Measurements from ENCODE around the gene SPN. TPM values are rescaled to one million over a fixed set of nuclear protein-coding genes. Genes with fewer than 3 reads are reported as not detected.
"Not testable (repeated sequence)": the region's sequence is repeated elsewhere in the genome, so short reads cannot be mapped to it uniquely, and the experiment has no call there.

The SPN gene
- total and polyA plus RNA-seq, 5 donors, result 1.3 to 3.4 (median 2.6) TPM

DNA sequence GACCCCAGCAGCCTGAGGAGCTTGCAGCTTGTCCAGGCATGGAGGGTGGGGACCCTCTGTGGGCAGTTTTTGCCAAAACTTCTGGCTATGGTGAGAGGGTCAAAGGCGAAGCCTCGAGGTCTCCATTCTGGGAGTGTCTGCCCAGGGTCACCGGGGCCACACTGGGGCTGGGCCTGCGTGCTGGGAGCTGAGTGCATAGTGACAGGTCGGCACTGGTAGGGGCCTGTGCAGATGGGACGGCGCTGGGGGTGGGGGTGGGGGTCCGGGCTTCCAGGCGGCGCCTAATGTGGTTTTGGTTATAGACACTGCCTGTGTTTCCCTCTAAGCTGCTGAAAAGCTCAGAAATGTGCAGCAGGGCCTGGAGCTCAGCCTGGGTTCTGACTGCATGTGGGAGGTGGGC, 34.3 kb upstream of the SPN start:
- 70% methylated on average over 4 of the region's 10 CpGs for WGBS
- intact Hi-C loops (cut with DNase I), result not testable (repeated sequence)

DNA sequence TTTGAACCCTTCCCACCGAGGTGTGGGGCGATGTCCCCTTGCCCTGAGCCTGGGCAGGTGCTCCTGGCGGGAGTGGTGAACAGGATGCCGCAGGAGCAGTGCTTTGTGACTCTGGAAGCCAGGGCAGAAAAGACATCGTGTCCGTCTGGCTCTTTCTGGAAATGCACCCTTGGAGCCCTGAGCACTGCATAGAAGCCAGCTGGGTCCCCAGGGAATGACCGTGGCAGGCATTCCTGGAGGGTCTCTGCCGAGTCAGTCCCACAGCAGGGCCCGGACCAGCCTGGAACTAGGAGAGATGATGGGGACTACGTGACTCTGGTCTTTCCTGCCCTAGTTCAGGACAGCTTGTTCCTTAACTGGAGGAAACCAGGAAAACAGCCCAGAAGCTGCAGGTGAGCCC, 33.7 kb upstream of the SPN start:
- H3K9me3 ChIP-seq (ENCODE audit: control insufficient read depth, low read length); DNase-seq; H3K27ac ChIP-seq (ENCODE audit: low read length); intact Hi-C loops (cut with DNase I); H3K27me3 ChIP-seq (ENCODE audit: control insufficient read depth, insufficient read depth); H3K4me3 ChIP-seq (ENCODE audit: low read length); H3K4me1 ChIP-seq (ENCODE audit: control insufficient read depth, insufficient read depth, low read length): not testable (repeated sequence)
- 71% methylated on average over 10 of the region's 10 CpGs for WGBS
- ATAC-seq, result peak; percentile 23 to 34

More for the DNA sequence above, 34.3 kb upstream of the SPN start:
- H3K4me1 ChIP-seq (ENCODE audit: control insufficient read depth, insufficient read depth, low read length); H3K9me3 ChIP-seq (ENCODE audit: control insufficient read depth, low read length); H3K4me3 ChIP-seq (ENCODE audit: low read length); H3K27me3 ChIP-seq (ENCODE audit: control insufficient read depth, insufficient read depth); DNase-seq; H3K27ac ChIP-seq (ENCODE audit: low read length): not testable (repeated sequence)
- ATAC-seq, result peak in 1 of 2 donors; percentile 28

DNA sequence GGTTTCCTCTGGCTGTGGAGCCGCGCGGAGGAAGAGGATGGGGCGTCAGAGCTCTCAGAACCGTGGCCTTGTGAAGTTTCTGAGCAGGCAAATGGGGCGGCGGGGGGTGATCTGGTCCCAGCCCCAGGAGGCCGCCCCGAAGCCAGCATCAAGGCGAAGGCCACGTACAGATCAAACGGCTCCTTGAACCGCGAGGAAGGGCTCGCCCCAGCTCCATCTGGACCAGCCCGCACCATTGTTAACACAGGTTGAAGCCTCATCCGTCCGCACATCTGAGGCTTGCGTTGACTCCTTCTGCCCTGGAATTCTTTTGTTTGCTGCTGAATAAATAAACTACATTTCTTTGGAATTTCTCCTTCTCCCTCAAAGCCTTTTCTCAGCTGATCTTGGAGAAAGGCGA, 31.4 kb upstream of the SPN start:
- H3K27ac ChIP-seq (ENCODE audit: low read length); ATAC-seq; H3K27me3 ChIP-seq (ENCODE audit: control insufficient read depth, insufficient read depth); H3K9me3 ChIP-seq (ENCODE audit: control insufficient read depth, low read length); intact Hi-C loops (cut with DNase I); DNase-seq; H3K4me1 ChIP-seq (ENCODE audit: control insufficient read depth, insufficient read depth, low read length); H3K4me3 ChIP-seq (ENCODE audit: low read length): not testable (repeated sequence)
- 57% methylated on average over 20 of the region's 20 CpGs for WGBS

DNA sequence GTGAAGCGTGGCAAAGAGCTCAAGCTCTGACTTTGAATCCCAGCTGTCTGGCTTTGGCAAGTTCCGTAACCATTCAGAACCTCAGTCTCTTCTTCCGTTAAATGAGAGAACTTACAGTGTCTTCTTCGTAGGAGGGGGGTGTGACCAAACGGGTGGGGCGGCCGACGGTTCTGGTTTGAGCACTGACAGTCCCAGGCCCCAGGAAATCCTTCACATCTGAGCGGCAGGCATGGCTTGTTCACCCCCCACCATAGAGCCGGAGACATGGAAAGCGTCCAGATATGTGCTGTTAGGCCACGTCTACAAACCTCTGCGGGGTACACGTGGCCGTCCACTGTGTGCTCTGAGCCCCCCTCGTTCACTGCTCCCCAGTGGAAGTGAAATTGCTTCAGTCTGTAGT, 27.1 kb upstream of the SPN start:
- H3K4me1 ChIP-seq (ENCODE audit: control insufficient read depth, insufficient read depth, low read length); H3K27me3 ChIP-seq (ENCODE audit: control insufficient read depth, insufficient read depth); H3K9me3 ChIP-seq (ENCODE audit: control insufficient read depth, low read length); H3K4me3 ChIP-seq (ENCODE audit: low read length); H3K27ac ChIP-seq (ENCODE audit: low read length); DNase-seq; intact Hi-C loops (cut with DNase I): not testable (repeated sequence)
- ATAC-seq, result peak in 1 of 2 donors; percentile 14
- WGBS, result 78% methylated on average over 15 of the region's 16 CpGs

DNA sequence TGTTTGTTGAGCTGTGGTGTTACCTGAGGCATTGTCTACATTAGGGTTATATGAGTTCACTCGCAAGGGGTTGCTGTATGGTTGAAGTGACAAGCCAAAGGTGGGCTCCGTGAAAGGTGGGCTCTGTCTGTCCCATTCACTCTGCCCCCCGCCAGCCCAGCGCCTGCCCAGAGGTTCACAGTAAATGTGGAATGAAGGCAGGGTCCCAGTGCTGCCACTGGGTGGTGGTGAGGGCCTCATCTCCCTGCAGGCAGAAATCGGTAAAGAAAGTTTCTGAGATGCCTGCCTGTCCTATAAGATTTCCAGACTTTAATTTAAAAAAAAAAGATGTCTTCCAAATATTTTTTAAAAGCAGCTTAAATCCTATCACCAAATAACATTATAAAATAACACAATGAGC, 26.7 kb upstream of the SPN start:
- H3K9me3 ChIP-seq (ENCODE audit: control insufficient read depth, low read length); H3K27ac ChIP-seq (ENCODE audit: low read length); DNase-seq; H3K4me3 ChIP-seq (ENCODE audit: low read length); H3K4me1 ChIP-seq (ENCODE audit: control insufficient read depth, insufficient read depth, low read length); H3K27me3 ChIP-seq (ENCODE audit: control insufficient read depth, insufficient read depth); intact Hi-C loops (cut with DNase I): not testable (repeated sequence)
- ATAC-seq, result peak in 1 of 2 donors; percentile 18
- 10% methylated on average over 1 of the region's 5 CpGs for WGBS

DNA sequence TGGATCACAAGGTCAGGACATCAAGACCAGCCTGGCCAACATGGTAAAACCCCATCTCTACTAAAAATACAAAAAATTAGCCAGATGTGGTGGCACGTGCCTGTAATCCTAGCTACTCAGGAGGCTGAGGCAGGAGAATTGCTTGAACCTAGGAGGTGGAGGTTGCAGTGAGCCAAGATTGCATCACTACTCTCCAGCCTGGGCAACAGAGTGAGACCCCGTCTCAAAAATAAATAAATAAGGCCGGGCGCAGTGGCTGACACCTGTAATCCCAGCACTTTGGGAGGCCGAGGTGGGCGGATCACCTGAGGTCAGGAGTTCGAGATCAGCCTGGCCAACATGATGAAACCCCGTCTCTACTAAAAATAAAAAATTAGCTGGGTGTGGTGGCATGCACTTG, 24.3 kb upstream of the SPN start:
- H3K27me3 ChIP-seq (ENCODE audit: control insufficient read depth, insufficient read depth); H3K4me1 ChIP-seq (ENCODE audit: control insufficient read depth, insufficient read depth, low read length); ATAC-seq; H3K27ac ChIP-seq (ENCODE audit: low read length); H3K4me3 ChIP-seq (ENCODE audit: low read length); intact Hi-C loops (cut with DNase I); H3K9me3 ChIP-seq (ENCODE audit: control insufficient read depth, low read length); DNase-seq: not testable (repeated sequence)
- WGBS, result 95% methylated on average over 8 of the region's 8 CpGs

DNA sequence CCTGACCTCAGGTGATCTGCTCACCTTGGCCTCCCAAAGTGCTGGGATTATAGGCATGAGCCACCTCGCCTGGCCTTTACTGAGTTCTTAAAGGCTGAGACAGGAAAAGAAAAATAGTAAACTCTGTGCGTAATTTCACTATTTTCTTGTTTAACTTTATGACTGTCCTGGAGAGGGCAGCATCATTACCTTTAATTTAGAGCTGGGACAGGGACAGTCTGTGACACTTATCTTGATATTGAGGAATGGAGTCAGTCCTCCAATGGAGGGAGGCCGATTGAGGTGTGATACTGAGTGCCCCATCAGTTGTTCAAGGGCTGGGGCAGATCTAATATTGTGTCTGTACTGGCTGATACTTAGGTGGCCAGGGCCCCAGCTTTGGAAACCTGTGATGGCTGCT, 21.5 kb upstream of the SPN start:
- ATAC-seq (no peak), DNase-seq (no peak)
- no peaks in the 10 kb centered on the region for H3K9me3 ChIP-seq (ENCODE audit: control insufficient read depth, low read length)
- no peak overlapping the region for H3K4me3 ChIP-seq (ENCODE audit: low read length)
- 58% methylated on average over 3 of the region's 3 CpGs for WGBS
- intact Hi-C loops (cut with DNase I), result loop anchor here in 1 of 4 donors (10.0 kb wide), 1 partner anchor 63 kb away; no protein-coding TSS in a partner anchor
- no peak overlapping the region for H3K27ac ChIP-seq (ENCODE audit: low read length)
- no peaks in the 10 kb centered on the region for H3K27me3 ChIP-seq (ENCODE audit: control insufficient read depth, insufficient read depth)
- H3K4me1 ChIP-seq (ENCODE audit: control insufficient read depth, insufficient read depth, low read length), result no peaks in the 10 kb centered on the region

DNA sequence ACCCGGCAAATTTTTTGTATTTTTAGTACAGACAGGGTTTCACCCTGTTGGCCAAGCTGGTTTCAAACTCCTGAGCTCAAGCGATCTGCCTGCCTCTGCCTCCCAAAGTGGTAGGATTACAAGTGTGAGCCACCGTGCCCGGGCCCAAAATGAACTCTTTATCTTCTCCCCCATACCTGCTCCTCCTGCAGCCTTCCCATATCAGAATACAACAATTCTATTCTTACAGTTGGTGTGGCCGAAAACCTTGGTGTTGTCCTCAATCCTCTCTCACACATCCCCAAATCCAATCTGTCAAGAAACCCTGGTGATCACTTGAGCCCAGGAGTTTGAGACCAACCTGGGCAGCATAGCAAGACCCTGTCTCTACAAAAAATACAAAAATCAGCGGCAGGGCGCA, 19.5 kb upstream of the SPN start:
- no peaks in the 10 kb centered on the region for H3K9me3 ChIP-seq (ENCODE audit: control insufficient read depth, low read length)
- H3K4me1 ChIP-seq (ENCODE audit: control insufficient read depth, insufficient read depth, low read length), result no peaks in the 10 kb centered on the region
- H3K27me3 ChIP-seq (ENCODE audit: control insufficient read depth, insufficient read depth), result no peaks in the 10 kb centered on the region
- 92% methylated on average over 7 of the region's 7 CpGs for WGBS
- intact Hi-C loops (cut with DNase I), result loop anchor here in 1 of 4 donors (10.0 kb wide), 1 partner anchor 61 kb away; no protein-coding TSS in a partner anchor
- ATAC-seq, result no peak
- H3K27ac ChIP-seq (ENCODE audit: low read length), result no peak overlapping the region
- no peak overlapping the region for H3K4me3 ChIP-seq (ENCODE audit: low read length)
- no peak for DNase-seq

DNA sequence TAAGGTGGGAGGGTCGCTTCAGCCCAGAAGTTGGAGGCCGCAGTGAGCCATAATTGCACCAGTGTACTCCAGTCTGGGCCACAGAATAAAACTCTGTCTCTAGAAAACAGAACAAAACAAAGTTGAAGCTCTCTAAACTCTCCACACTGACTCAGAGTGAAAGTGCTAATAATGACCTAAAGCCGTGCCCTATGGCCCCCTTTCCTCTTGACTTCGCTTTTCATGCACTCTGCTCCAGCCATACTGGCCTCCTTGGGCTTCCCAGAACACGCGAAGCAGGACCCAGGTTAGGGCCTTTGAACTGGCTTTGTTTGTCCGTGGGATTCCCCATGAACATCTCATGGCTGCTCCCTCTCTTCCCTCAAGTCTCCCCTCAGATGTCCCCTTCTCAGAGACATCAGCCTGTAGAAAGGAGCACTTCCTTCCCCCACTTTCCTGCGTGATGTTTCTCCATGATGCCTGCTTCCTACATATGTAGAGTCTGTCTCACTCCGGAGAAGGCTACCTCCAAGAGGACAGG, 18.6 kb upstream of the SPN start:
- Histone ChIP-seq H3K9me3 (ENCODE audit: control insufficient read depth, low read length) (no peaks in the 10 kb centered on the region), H3K27me3 (ENCODE audit: control insufficient read depth, insufficient read depth) (no peaks in the 10 kb centered on the region), H3K4me1 (ENCODE audit: control insufficient read depth, insufficient read depth, low read length) (no peaks in the 10 kb centered on the region), H3K27ac (ENCODE audit: low read length) (no peak overlapping the region), H3K4me3 (ENCODE audit: low read length) (no peak overlapping the region)
- no peak for DNase-seq
- intact Hi-C loops (cut with DNase I), result loop anchor here in 1 of 4 donors (10.0 kb wide), 1 partner anchor 60 kb away; no protein-coding TSS in a partner anchor
- no peak for ATAC-seq
- 84% methylated on average over 9 of the region's 9 CpGs for WGBS

DNA sequence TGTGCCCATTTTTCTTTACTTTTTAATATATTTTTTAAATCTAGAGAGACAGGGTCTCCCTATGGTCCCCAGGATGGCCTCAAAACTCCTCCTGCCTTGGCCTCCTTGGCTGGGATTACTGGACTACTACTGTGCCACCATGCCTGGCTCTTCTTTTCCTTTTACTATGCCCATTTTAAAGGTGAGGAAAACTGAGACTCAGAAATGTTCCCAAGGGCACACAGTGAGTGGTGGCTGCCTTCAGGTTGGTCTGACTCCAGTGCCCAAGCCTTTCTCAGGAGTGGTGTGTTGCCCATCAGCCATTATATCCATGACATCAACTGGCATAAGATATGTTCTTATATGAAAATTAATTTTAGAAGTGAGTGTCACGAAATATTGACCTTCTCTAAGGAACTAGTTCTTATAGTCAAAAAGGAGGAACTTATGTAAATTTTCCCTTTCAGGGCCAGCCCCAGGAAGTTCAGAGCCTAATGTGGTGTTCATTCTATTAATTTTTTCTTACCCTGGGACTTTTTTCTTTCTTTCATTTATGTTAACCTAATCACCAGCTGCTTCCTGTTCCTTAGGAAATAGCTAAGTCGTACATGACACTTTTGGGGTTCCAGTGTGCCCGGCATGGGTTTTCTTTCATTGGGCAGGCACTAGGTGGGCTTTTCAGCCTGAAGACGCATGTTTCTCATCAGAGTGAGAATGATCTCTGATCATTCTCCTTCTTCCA, 17.9 kb upstream of the SPN start:
- H3K27ac ChIP-seq (ENCODE audit: low read length), result no peak overlapping the region
- intact Hi-C loops (cut with DNase I), result loop anchor here in 1 of 4 donors (10.0 kb wide), 1 partner anchor 60 kb away; no protein-coding TSS in a partner anchor
- H3K4me3 ChIP-seq (ENCODE audit: low read length), result no peak overlapping the region
- 75% methylated on average over 4 of the region's 4 CpGs for WGBS
- DNase-seq, result no peak
- ATAC-seq, result no peak
- H3K9me3 ChIP-seq (ENCODE audit: control insufficient read depth, low read length), result no peaks in the 10 kb centered on the region
- H3K4me1 ChIP-seq (ENCODE audit: control insufficient read depth, insufficient read depth, low read length), result no peaks in the 10 kb centered on the region
- H3K27me3 ChIP-seq (ENCODE audit: control insufficient read depth, insufficient read depth), result no peaks in the 10 kb centered on the region

DNA sequence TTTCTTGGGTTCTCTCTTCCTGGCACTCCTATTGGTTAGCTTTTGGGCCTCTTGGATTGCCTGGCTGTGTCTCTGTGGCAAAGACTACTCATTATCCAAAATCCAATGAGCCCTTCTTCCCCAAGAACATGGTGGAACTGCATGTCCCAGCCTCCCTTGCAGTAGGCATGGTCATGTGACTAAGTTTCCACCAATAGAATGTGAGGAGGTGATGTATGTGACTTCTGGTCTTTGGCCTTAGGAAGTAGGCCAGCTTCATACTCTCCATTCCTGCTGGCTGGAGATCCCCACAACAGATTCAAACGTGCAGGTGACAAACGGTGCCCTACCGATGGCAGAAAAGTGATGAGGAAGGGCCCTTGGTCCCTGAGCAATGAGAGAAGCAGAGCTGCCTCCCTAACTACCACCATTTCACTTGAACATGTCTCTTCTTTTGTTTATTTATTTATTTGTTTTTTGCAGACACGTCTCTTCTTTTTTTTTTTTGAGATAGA, 17.3 kb upstream of the SPN start:
- no peaks in the 10 kb centered on the region for H3K9me3 ChIP-seq (ENCODE audit: control insufficient read depth, low read length)
- DNase-seq (no peak), ATAC-seq (no peak)
- no peaks in the 10 kb centered on the region for H3K27me3 ChIP-seq (ENCODE audit: control insufficient read depth, insufficient read depth)
- 57% methylated on average over 4 of the region's 4 CpGs for WGBS
- intact Hi-C loops (cut with DNase I), result loop anchor here in 1 of 4 donors (10.0 kb wide), 1 partner anchor 59 kb away; no protein-coding TSS in a partner anchor
- H3K4me3 ChIP-seq (ENCODE audit: low read length), result no peak overlapping the region
- no peaks in the 10 kb centered on the region for H3K4me1 ChIP-seq (ENCODE audit: control insufficient read depth, insufficient read depth, low read length)
- no peak overlapping the region for H3K27ac ChIP-seq (ENCODE audit: low read length)

All from right cardiac atrium (tissue), 5 donors.